ENCODE results near the gene TSPOAP1.

DNA sequence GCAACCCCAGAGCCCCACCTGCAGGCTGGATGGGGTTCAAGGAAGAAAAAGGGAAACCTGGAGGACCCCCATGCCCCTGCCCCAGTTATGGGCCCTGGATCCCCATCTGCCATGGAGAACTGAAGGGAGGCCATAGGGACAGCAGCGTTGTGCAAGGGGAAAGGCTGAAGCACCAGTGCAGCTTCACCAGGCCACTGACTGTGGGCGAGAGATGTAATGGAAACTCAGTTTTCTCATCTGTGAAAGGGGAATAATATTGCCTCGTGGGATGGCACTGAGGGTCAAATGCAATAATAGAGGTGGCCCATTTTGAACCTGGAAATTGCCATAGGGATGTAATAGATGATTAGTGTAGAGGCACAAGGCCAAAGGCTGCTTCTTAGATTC lies 9.9 kb upstream of the TSPOAP1 start:
- TF ChIP-seq HCFC1 (IDR thresholded peaks at IDR 0.05; ENCODE audit: low read length) (0 out of 2 replicates have a peak, but pooled peaks have one; percentile 2), EZH2 (IDR thresholded peaks at IDR 0.05; ENCODE audit: borderline replicate concordance, control insufficient read depth, low read depth, low read length) (no peak), ZNF592 (IDR thresholded peaks at IDR 0.05) (no peak), NFIC (IDR thresholded peaks at IDR 0.05; ENCODE audit: low read depth, low read length) (no peak), CREM (IDR thresholded peaks at IDR 0.05; ENCODE audit: low read depth) (no peak), ZNF274 (IDR thresholded peaks at IDR 0.05; ENCODE audit: insufficient read depth, insufficient read length) (no peak), POU2F2 (IDR thresholded peaks at IDR 0.05; ENCODE audit: borderline replicate concordance, low read depth, low read length) (no peak; the same call in 1 of the 3 replicates)
- TF ChIP-seq, protein P1, sequence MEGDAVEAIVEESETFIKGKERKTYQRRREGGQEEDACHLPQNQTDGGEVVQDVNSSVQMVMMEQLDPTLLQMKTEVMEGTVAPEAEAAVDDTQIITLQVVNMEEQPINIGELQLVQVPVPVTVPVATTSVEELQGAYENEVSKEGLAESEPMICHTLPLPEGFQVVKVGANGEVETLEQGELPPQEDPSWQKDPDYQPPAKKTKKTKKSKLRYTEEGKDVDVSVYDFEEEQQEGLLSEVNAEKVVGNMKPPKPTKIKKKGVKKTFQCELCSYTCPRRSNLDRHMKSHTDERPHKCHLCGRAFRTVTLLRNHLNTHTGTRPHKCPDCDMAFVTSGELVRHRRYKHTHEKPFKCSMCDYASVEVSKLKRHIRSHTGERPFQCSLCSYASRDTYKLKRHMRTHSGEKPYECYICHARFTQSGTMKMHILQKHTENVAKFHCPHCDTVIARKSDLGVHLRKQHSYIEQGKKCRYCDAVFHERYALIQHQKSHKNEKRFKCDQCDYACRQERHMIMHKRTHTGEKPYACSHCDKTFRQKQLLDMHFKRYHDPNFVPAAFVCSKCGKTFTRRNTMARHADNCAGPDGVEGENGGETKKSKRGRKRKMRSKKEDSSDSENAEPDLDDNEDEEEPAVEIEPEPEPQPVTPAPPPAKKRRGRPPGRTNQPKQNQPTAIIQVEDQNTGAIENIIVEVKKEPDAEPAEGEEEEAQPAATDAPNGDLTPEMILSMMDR (IDR thresholded peaks at IDR 0.05 in 2 of 3, conservative IDR thresholded peaks at IDR 0.05 in 1 of 3; ENCODE audit: control insufficient read depth in 2 of 3, extremely low read depth in 1 of 3, insufficient read depth in 1 of 3, low read depth in 3 of 3, low read length in 3 of 3), result peak in 2 of 3 experiments; percentile 28 to 36; a peak in 2 of 6 replicates

Data from GM12878 (cell line).